PC-3 (cell line): ENCODE data around the gene STXBP5. TPM values are rescaled to one million over a fixed set of nuclear protein-coding genes. Genes with fewer than 3 reads are reported as not detected.

ENCODE experiments used
- ATAC-seq: fragments of 200-7000 bp; cut with Tn5 transposase; 2 replicates; pipeline ENCODE4 v1.9.1; 2020; ENCODE audit warnings: mild to moderate bottlenecking, moderate library complexity
- BruUV-seq: library from RNA; stranded (reverse); fragments of 400-500 nt; replicated peaks from 2 replicates; lab custom pipeline; 2021; lab: Mats Ljungman, UMichigan
- CTCF ChIA-PET: fragments of 300-600 bp; sonication (Branson Sonifier 250); formaldehyde crosslinking; loops from one replicate; lab custom pipeline; 2022; ENCODE audit warnings: antibody characterized with exemption; lab: Charles Lee
- POLR2A ChIA-PET: fragments of 300-600 bp; sonication (Branson Sonifier 250); formaldehyde crosslinking; loops from one replicate; lab custom pipeline; 2022; ENCODE audit warnings: antibody characterized with exemption; ENCODE audit not compliant: unreplicated experiment; lab: Charles Lee
- DNase-seq: peaks from one replicate; pipeline ENCODE4 v3.0.0-alpha.2; 2015
- H2AFZ ChIP-seq: fragments of 300-600 bp; sonication (generic); 2 replicates; pipeline ENCODE4 v1.6.0; 2016; ENCODE audit warnings: antibody characterized with exemption, low read length
- H3F3A ChIP-seq: fragments of 300-600 bp; sonication (generic); one replicate; pipeline ENCODE4 v1.6.0; 2017; ENCODE audit warnings: antibody characterized with exemption, low read length, control low read depth, mild to moderate bottlenecking; ENCODE audit not compliant: unreplicated experiment
- H3K27ac ChIP-seq: fragments of 300-600 bp; sonication (generic); 2 replicates; pipeline ENCODE4 v1.5.1; 2016; ENCODE audit warnings: mild to moderate bottlenecking, low read length
- H3K27me3 ChIP-seq: fragments of 300-600 bp; sonication (generic); 2 replicates; pipeline ENCODE4 v1.6.1; 2016; ENCODE audit warnings: low read length, mixed read lengths
- H3K36me3 ChIP-seq: fragments of 300-600 bp; sonication (generic); 2 replicates; pipeline ENCODE4 v1.6.1; 2016; ENCODE audit warnings: low read depth, mixed run types, low read length, mixed read lengths
- H3K4me1 ChIP-seq: fragments of 300-600 bp; sonication (generic); 2 replicates; pipeline ENCODE4 v1.5.1; 2016; ENCODE audit warnings: low read length; ENCODE audit not compliant: insufficient read depth
- H3K4me2 ChIP-seq: fragments of 300-600 bp; sonication (generic); 2 replicates; pipeline ENCODE4 v1.6.0; 2016; ENCODE audit warnings: low read length
- H3K4me3 ChIP-seq: fragments of 300-600 bp; sonication (generic); 2 replicates; pipeline ENCODE4 v1.5.1; 2016; ENCODE audit warnings: mild to moderate bottlenecking, low read length, mixed read lengths
- H3K79me2 ChIP-seq: fragments of 300-600 bp; sonication (generic); 2 replicates; pipeline ENCODE4 v1.6.1; 2017; ENCODE audit warnings: low read length, mixed read lengths
- H3K9ac ChIP-seq: fragments of 300-600 bp; sonication (generic); 2 replicates; pipeline ENCODE4 v1.6.0; 2016; ENCODE audit warnings: mild to moderate bottlenecking, low read length
- H3K9me2 ChIP-seq: fragments of 300-600 bp; sonication (generic); replicated peaks from 2 replicates; pipeline ENCODE4 v1.6.1; 2016; ENCODE audit warnings: mixed run types, low read length, mixed read lengths
- H3K9me3 ChIP-seq: fragments of 300-600 bp; sonication (generic); 2 replicates; pipeline ENCODE4 v1.6.1; 2016; ENCODE audit warnings: low read length, mixed read lengths
- H4K20me1 ChIP-seq: fragments of 300-600 bp; sonication (generic); 2 replicates; pipeline ENCODE4 v1.6.1; 2016; ENCODE audit warnings: low read length, mixed read lengths
- CTCF ChIP-seq: fragments of 300-600 bp; sonication (generic); conservative IDR thresholded peaks from 2 replicates; pipeline ENCODE4 v1.5.1; 2017; ENCODE audit warnings: antibody characterized with exemption, low read depth, mild to moderate bottlenecking, low read length
- EZH2 ChIP-seq: fragments of 300-600 bp; sonication (generic); IDR thresholded peaks from one replicate; pipeline ENCODE4 v1.6.1; 2017; ENCODE audit warnings: antibody characterized with exemption, mild to moderate bottlenecking, low read length; ENCODE audit not compliant: unreplicated experiment
- EZH2phosphoT487 ChIP-seq: fragments of 300-600 bp; sonication (generic); IDR thresholded peaks from 2 replicates; pipeline ENCODE4 v1.6.1; 2018; ENCODE audit warnings: mild to moderate bottlenecking, antibody characterized with exemption, low read length, borderline replicate concordance
- intact Hi-C: fragments of 100-400 bp; cut with micrococcal nuclease; formaldehyde crosslinking; loops from 2 replicates; pipeline ENCODE4 v1.9.0; 2023
- total RNA-seq: library from RNA; depleted of rRNA; stranded (reverse); fragments of >200 nt; gene quantifications from 2 replicates; pipeline ENCODE4 v1.2.3, GENCODE V29; 2014

The STXBP5 gene
- total RNA-seq, 1 experiment from 2014 or later, result 12.9 TPM

- H3K27ac ChIP-seq, result no peak overlapping the region
- no peaks in the 10 kb centered on the region for H3K79me2 ChIP-seq
- no peak overlapping the region for H2AFZ ChIP-seq
- POLR2A ChIA-PET, result no interaction called here
- H3K4me3 ChIP-seq, result no peak overlapping the region
- no peaks in the 10 kb centered on the region for H3K9me2 ChIP-seq
- H3K27me3 ChIP-seq, result no peaks in the 10 kb centered on the region
- H4K20me1 ChIP-seq, result no peaks in the 10 kb centered on the region
- ATAC-seq (no peak), DNase-seq (no peak)
- intact Hi-C loops, result no loop called here
- H3K9me3 ChIP-seq, result no peaks in the 10 kb centered on the region
- H3K4me1 ChIP-seq, result 0 out of 2 replicates have a peak, but pooled peaks cover under 1% of the 10 kb centered on the region
- BruUV-seq, result no TSS peak
- no peak for TF ChIP-seq CTCF
- TF ChIP-seq EZH2, result no peak
- TF ChIP-seq EZH2phosphoT487, result no peak
- no peaks in the 10 kb centered on the region for H3K36me3 ChIP-seq
- no peaks in the 10 kb centered on the region for H3F3A ChIP-seq
- no peak overlapping the region for H3K4me2 ChIP-seq
- H3K9ac ChIP-seq, result no peak overlapping the region
- CTCF ChIA-PET, result no interaction called here
Observed at GRCh38 chr6:147185216-147185615, 19.0 kb upstream of the STXBP5 start.

GRCh38 chr6:147190556-147190955 is 13.7 kb upstream of the STXBP5 start:
- no TSS peak for BruUV-seq
- no peak overlapping the region for H3K4me3 ChIP-seq
- CTCF ChIA-PET, result no interaction called here

GRCh38 chr6:147192278-147192911 is 11.8 kb upstream of the STXBP5 start:
- Histone ChIP-seq H3K4me2 (no peak overlapping the region), H3K79me2 (no peaks in the 10 kb centered on the region), H3F3A (no peaks in the 10 kb centered on the region), H3K9me3 (no peaks in the 10 kb centered on the region), H3K9me2 (no peaks in the 10 kb centered on the region), H4K20me1 (no peaks in the 10 kb centered on the region), H3K4me3 (no peak overlapping the region), H3K27ac (no peak overlapping the region), H3K36me3 (no peaks in the 10 kb centered on the region), H3K4me1 (peaks cover 30% of the 10 kb centered on the region), H2AFZ (no peak overlapping the region), H3K27me3 (no peaks in the 10 kb centered on the region), H3K9ac (no peak overlapping the region)
- ChIA-PET CTCF (no interaction called here), POLR2A (no interaction called here)
- intact Hi-C loops, result no loop called here
- no TSS peak for BruUV-seq
- ATAC-seq, result no peak
- no peak for TF ChIP-seq EZH2
- TF ChIP-seq EZH2phosphoT487, result no peak
- no peak for TF ChIP-seq CTCF
- DNase-seq, result peak; percentile 26

More at GRCh38 chr6:147190556-147190955, 13.7 kb upstream of the STXBP5 start:
- Histone ChIP-seq H3K27me3 (no peaks in the 10 kb centered on the region), H3K9me3 (no peaks in the 10 kb centered on the region), H2AFZ (no peak overlapping the region), H3K4me2 (no peak overlapping the region), H3K4me1 (peaks cover 26% of the 10 kb centered on the region), H3K9ac (no peak overlapping the region), H3K27ac (no peak overlapping the region), H3K36me3 (no peaks in the 10 kb centered on the region), H3K9me2 (no peaks in the 10 kb centered on the region), H4K20me1 (no peaks in the 10 kb centered on the region), H3K79me2 (no peaks in the 10 kb centered on the region), H3F3A (no peaks in the 10 kb centered on the region)
- DNase-seq (no peak), ATAC-seq (no peak)
- no peak for TF ChIP-seq EZH2phosphoT487
- POLR2A ChIA-PET, result interaction anchor here (0.5 kb wide), 1 partner anchor 26 kb away, joined by 3 read pairs; no protein-coding TSS in a partner anchor
- intact Hi-C loops, result no loop called here
